RKO (cell line): Measurements from ENCODE around the gene SORD.
"Not testable (repeated sequence)": the region's sequence is repeated elsewhere in the genome, so short reads cannot be mapped to it uniquely, and the experiment has no call there.

Experiments
- DNase-seq: peaks from one replicate; pipeline ENCODE4 v3.0.0-alpha.2; 2016; ENCODE audit warnings: low spot score

SORD gene

GRCh38 chr15:45022871-45023658, at the start of gene SORD:
Gene SORD (plus strand): TSS chr15:45023195. CDS start chr15:45023284, 89 bp downstream.
- peak; percentile 87 for DNase-seq

GRCh38 chr15:44976183-44976582, 46.8 kb upstream of the SORD start:
- not testable (repeated sequence) for DNase-seq

GRCh38 chr15:44977781-44978180, 45.2 kb upstream of the SORD start:
- DNase-seq, result not testable (repeated sequence)

GRCh38 chr15:44979617-44980339, 43.2 kb upstream of the SORD start:
- DNase-seq, result not testable (repeated sequence)

- not testable (repeated sequence) for DNase-seq
Measured at GRCh38 chr15:44984144-44984543, 38.9 kb upstream of the SORD start.

GRCh38 chr15:44986346-44987055, 36.5 kb upstream of the SORD start:
- not testable (repeated sequence) for DNase-seq

- not testable (repeated sequence) for DNase-seq
Measured at GRCh38 chr15:44987711-44988110, 35.3 kb upstream of the SORD start.

- not testable (repeated sequence) for DNase-seq
Measured at GRCh38 chr15:44988184-44988869, 34.7 kb upstream of the SORD start.

GRCh38 chr15:44988870-44989219, 34.1 kb upstream of the SORD start:
- not testable (repeated sequence) for DNase-seq

- not testable (repeated sequence) for DNase-seq
Measured at GRCh38 chr15:44997632-44998031, 25.4 kb upstream of the SORD start.

- DNase-seq, result no peak
Measured at GRCh38 chr15:44999105-44999504, 23.9 kb upstream of the SORD start.

- DNase-seq, result not testable (repeated sequence)
Measured at GRCh38 chr15:45001180-45001579, 21.8 kb upstream of the SORD start.

GRCh38 chr15:45003731-45004410, 19.1 kb upstream of the SORD start:
- not testable (repeated sequence) for DNase-seq

- DNase-seq, result not testable (repeated sequence)
Measured at GRCh38 chr15:45004590-45005175, 18.3 kb upstream of the SORD start.

GRCh38 chr15:45009046-45009445, 13.9 kb upstream of the SORD start:
- DNase-seq, result no peak

- DNase-seq, result not testable (repeated sequence)
Measured at GRCh38 chr15:45015114-45015513, 7.9 kb upstream of the SORD start.

GRCh38 chr15:45020222-45020900, 2.6 kb upstream of the SORD start:
- DNase-seq, result not testable (repeated sequence)

GRCh38 chr15:45020901-45021259, 2.1 kb upstream of the SORD start:
- DNase-seq, result not testable (repeated sequence)

- DNase-seq, result peak; percentile 28
Measured at GRCh38 chr15:45021348-45021747, 1.6 kb upstream of the SORD start.

- peak; percentile 81 for DNase-seq
Measured at GRCh38 chr15:45023659-45024225, 747 bp downstream of the SORD start.
